HCT116 (cell line): ENCODE results near the gene PPP1R27.

Source experiments
- CBX3 ChIP-seq: IDR thresholded peaks from 2 replicates; pipeline ENCODE4 v1.6.1; 2012; ENCODE audit warnings: low read depth
- EZH2phosphoT487 ChIP-seq: fragments of 200-600 bp; IDR thresholded peaks from 2 replicates; pipeline ENCODE4 v1.6.1; 2018; ENCODE audit warnings: antibody characterized with exemption, borderline replicate concordance
- MAX ChIP-seq: IDR thresholded peaks from 2 replicates; pipeline ENCODE4 v1.6.1; 2012
- POLR2AphosphoS5 ChIP-seq: IDR thresholded peaks from 2 replicates; pipeline ENCODE4 v1.6.1; 2011; ENCODE audit warnings: mild to moderate bottlenecking, low read depth, low read length, moderate library complexity
- TCF7L2 ChIP-seq: IDR thresholded peaks from 2 replicates; pipeline ENCODE4 v1.7.0; 2011; ENCODE audit warnings: borderline replicate concordance, inconsistent platforms; ENCODE audit not compliant: insufficient read depth, insufficient read length; ENCODE audit errors: extremely low read depth
- ZNF274 ChIP-seq: fragments of 200-500 bp; sonication (Bioruptor generic); IDR thresholded peaks from 2 replicates; pipeline ENCODE4 v1.6.1; 2014; ENCODE audit warnings: mild to moderate bottlenecking, low read depth, low read length, inconsistent platforms
- TF ChIP-seq, protein P1 (sequence below), 3 experiments: fragments of 200-600 bp in 1 of 3; sonication (generic) in 1 of 3; IDR thresholded peaks in 2 of 3; conservative IDR thresholded peaks in 1 of 3; 2 replicates each; pipeline ENCODE4 v1.5.1; 2012 to 2017; ENCODE audit warnings: low read depth in 2 of 3, low read length in 2 of 3, antibody characterized with exemption in 1 of 3, borderline replicate concordance in 1 of 3, control low read depth in 1 of 3, mild to moderate bottlenecking in 1 of 3, mixed read lengths in 1 of 3, mixed run types in 1 of 3, moderate library complexity in 1 of 3; ENCODE audit not compliant: insufficient read depth in 1 of 3
- TF ChIP-seq, protein P2 (sequence below): IDR thresholded peaks from 2 replicates; pipeline ENCODE4 v1.6.1; 2012

DNA sequence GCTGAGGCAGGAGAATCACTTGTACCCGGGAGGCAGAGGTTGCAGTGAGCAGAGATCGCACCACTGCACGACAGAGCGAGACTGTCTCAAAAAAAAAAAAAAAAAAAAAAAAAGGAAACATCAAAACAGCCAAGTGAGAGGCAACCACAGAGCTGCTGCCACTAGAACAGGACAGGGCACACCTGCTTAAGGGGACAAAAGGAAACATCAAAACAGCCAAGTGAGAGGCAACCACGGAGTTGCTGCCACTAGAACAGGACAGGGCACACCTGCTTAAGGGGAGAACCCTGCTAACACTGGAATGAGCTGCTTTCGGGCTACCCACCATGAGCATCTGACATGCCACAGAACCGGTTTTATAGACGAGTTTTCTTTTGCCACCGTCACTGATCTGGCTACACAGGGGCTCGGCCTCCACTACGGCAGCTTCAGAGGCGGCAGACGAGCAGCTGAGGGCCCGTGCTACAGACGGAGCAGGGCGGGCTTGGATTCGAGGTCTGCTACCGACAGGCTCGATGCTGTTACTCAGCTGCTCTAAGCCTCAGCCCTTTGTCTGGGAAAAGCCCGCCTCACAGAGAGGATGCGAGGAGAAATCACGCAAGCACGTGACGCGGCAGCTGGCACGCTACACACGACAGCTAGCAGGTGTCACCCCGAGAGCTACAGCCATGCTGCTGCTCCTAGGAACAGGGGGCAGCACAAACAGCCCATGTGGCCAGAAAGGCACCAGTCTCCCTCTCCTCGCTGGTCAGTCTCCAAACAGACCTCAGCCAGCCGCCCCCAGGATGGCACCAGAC is 23.5 kb upstream of the PPP1R27 start:
- TF ChIP-seq, protein P1, sequence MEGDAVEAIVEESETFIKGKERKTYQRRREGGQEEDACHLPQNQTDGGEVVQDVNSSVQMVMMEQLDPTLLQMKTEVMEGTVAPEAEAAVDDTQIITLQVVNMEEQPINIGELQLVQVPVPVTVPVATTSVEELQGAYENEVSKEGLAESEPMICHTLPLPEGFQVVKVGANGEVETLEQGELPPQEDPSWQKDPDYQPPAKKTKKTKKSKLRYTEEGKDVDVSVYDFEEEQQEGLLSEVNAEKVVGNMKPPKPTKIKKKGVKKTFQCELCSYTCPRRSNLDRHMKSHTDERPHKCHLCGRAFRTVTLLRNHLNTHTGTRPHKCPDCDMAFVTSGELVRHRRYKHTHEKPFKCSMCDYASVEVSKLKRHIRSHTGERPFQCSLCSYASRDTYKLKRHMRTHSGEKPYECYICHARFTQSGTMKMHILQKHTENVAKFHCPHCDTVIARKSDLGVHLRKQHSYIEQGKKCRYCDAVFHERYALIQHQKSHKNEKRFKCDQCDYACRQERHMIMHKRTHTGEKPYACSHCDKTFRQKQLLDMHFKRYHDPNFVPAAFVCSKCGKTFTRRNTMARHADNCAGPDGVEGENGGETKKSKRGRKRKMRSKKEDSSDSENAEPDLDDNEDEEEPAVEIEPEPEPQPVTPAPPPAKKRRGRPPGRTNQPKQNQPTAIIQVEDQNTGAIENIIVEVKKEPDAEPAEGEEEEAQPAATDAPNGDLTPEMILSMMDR (IDR thresholded peaks at IDR 0.05 in 2 of 3, conservative IDR thresholded peaks at IDR 0.05 in 1 of 3; ENCODE audit: borderline replicate concordance in 1 of 3, insufficient read depth in 1 of 3, low read depth in 2 of 3, low read length in 2 of 3) = no peak
- TF ChIP-seq ZNF274 (no peak), CBX3 (no peak), TCF7L2 (no peak), MAX (no peak), POLR2AphosphoS5 (no peak; the same call in 1 of the 2 replicates), EZH2phosphoT487 (no peak)
- TF ChIP-seq, protein P2, sequence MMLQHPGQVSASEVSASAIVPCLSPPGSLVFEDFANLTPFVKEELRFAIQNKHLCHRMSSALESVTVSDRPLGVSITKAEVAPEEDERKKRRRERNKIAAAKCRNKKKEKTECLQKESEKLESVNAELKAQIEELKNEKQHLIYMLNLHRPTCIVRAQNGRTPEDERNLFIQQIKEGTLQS = no peak
